DMS53 treated with DMSO at 0.1 percent for 48 hours (cell line): ENCODE data around the gene PITPNM3.

Source experiments
- DNase-seq: peaks from one replicate; lab custom pipeline; 2025; ENCODE audit not compliant: unreplicated experiment; lab: John Stamatoyannopoulos, UW

Gene PITPNM3

GRCh38 chr17:6551869-6552531, 4.4 kb downstream of the PITPNM3 start:
- DNase-seq: no peak

GRCh38 chr17:6551356-6551755, 5.0 kb downstream of the PITPNM3 start:
- DNase-seq: no peak

GRCh38 chr17:6549384-6550036, 6.8 kb downstream of the PITPNM3 start:
- DNase-seq: no peak

GRCh38 chr17:6548578-6549330, 7.6 kb downstream of the PITPNM3 start:
- peak; percentile 35 for DNase-seq

- no peak for DNase-seq
These were observed 8.3 kb downstream of the PITPNM3 start for GRCh38 chr17:6548034-6548433.

GRCh38 chr17:6547336-6547735, 9.0 kb downstream of the PITPNM3 start:
- no peak for DNase-seq

- no peak for DNase-seq
These were observed 10.2 kb downstream of the PITPNM3 start for GRCh38 chr17:6546069-6546718.

GRCh38 chr17:6545291-6545690, 11.1 kb downstream of the PITPNM3 start:
- DNase-seq: no peak

GRCh38 chr17:6544011-6544370, 12.4 kb downstream of the PITPNM3 start:
- no peak for DNase-seq

- no peak for DNase-seq
These were observed 13.0 kb downstream of the PITPNM3 start for GRCh38 chr17:6543079-6544010.

- DNase-seq: no peak
These were observed 13.8 kb downstream of the PITPNM3 start for GRCh38 chr17:6542577-6542976.

- no peak for DNase-seq
These were observed 14.5 kb downstream of the PITPNM3 start for GRCh38 chr17:6541886-6542285.

- DNase-seq: no peak
These were observed 16.5 kb downstream of the PITPNM3 start for GRCh38 chr17:6539871-6540270.

- no peak for DNase-seq
These were observed 19.7 kb downstream of the PITPNM3 start for GRCh38 chr17:6536566-6537065.

- DNase-seq: no peak
These were observed 20.3 kb downstream of the PITPNM3 start for GRCh38 chr17:6536053-6536452.

GRCh38 chr17:6534846-6535514, 21.4 kb downstream of the PITPNM3 start:
- DNase-seq: no peak

- no peak for DNase-seq
These were observed 23.9 kb downstream of the PITPNM3 start for GRCh38 chr17:6532441-6532885.

- no peak for DNase-seq
These were observed 24.8 kb downstream of the PITPNM3 start for GRCh38 chr17:6531575-6531974.

GRCh38 chr17:6530324-6530920, 25.9 kb downstream of the PITPNM3 start:
- no peak for DNase-seq
